ENCODE data around the gene ANXA3. TPM values are rescaled to one million over a fixed set of nuclear protein-coding genes. Genes with fewer than 3 reads are reported as not detected.

The ANXA3 gene
- polyA plus RNA-seq, 1 of the 3 experiments (the other 2 are of a cell fraction): 13.8 TPM

DNA sequence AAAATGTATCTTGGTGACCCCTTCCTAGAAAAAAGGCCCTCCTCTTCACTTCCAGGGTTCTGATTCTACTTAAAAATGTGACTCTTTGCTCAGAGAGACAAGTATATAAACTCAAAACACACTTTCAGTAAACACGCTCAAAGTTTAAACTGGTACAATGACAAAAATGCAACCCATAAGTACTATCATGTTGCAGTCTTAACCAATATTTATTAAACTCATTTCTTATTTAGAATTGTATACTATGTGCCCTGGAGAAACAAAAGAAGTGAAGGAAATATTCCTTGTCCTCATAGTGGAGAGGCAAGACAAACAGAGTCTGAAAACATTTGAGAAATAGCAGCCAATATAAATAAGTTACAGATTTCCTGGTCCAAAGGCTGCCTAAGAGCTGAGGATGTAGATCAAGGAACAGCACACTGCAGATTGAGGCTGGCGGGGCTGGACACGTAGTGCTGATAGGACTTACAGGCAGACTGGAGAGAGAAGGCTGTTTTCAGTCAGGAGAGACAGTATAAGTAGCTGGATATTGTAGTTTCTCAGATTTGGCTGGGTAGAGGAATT, 39.1 kb upstream of the ANXA3 start:
- no peak for DNase-seq
- H3K79me2 ChIP-seq (ENCODE audit: insufficient read depth): no peaks in the 10 kb centered on the region
- H4K20me1 ChIP-seq (ENCODE audit: insufficient read depth): no peaks in the 10 kb centered on the region
- no peak overlapping the region for H3K9ac ChIP-seq
- no peak overlapping the region for H3K4me2 ChIP-seq
- no peak overlapping the region for H3K4me3 ChIP-seq (ENCODE audit: low read depth in 2 of 2, low read length in 1 of 2)
- ChIA-PET CTCF (interaction anchor here (0.8 to 6.4 kb wide), 3 partner anchors 453 to 552 kb away, joined by 3 to 77 read pairs (median 3); no protein-coding TSS in a partner anchor), POLR2A (no interaction called here)
- H3K9me2 ChIP-seq: no peaks in the 10 kb centered on the region
- H3K4me1 ChIP-seq (ENCODE audit: control insufficient read depth in 1 of 2, insufficient read depth in 2 of 2, low read depth in 1 of 2, low read length in 1 of 2): no peaks in the 10 kb centered on the region; a peak in 2 of 4 replicates
- H3K27ac ChIP-seq (ENCODE audit: low read depth in 2 of 2, low read length in 1 of 2): no peak overlapping the region
- H3K36me3 ChIP-seq (replicated peaks in 1 of 2; ENCODE audit: control insufficient read depth in 1 of 2, insufficient read depth in 2 of 2, low read length in 1 of 2): peaks cover 19 to 30% of the 10 kb centered on the region in 2 experiments
- H3K9me3 ChIP-seq: no peaks in the 10 kb centered on the region
- TF ChIP-seq FOXJ3 (CRISPR knock-in tag; IDR thresholded peaks at IDR 0.05) (no peak), RAD21 (IDR thresholded peaks at IDR 0.05; ENCODE audit: low read length) (no peak), TEAD4 (IDR thresholded peaks at IDR 0.05; ENCODE audit: borderline replicate concordance, insufficient read depth) (no peak), TCF12 (IDR thresholded peaks at IDR 0.05) (no peak), RFX5 (IDR thresholded peaks at IDR 0.05; ENCODE audit: low read length) (no peak), NFIC (IDR thresholded peaks at IDR 0.05; ENCODE audit: borderline replicate concordance) (no peak), EP300 (IDR thresholded peaks at IDR 0.05; ENCODE audit: borderline replicate concordance in 1 of 2, low read depth in 1 of 2, low read length in 1 of 2) (no peak), MXI1 (IDR thresholded peaks at IDR 0.05; ENCODE audit: low read depth, low read length) (no peak), EZH2phosphoT487 (IDR thresholded peaks at IDR 0.05; ENCODE audit: borderline replicate concordance, low read depth) (no peak)
- TF ChIP-seq, protein P1, sequence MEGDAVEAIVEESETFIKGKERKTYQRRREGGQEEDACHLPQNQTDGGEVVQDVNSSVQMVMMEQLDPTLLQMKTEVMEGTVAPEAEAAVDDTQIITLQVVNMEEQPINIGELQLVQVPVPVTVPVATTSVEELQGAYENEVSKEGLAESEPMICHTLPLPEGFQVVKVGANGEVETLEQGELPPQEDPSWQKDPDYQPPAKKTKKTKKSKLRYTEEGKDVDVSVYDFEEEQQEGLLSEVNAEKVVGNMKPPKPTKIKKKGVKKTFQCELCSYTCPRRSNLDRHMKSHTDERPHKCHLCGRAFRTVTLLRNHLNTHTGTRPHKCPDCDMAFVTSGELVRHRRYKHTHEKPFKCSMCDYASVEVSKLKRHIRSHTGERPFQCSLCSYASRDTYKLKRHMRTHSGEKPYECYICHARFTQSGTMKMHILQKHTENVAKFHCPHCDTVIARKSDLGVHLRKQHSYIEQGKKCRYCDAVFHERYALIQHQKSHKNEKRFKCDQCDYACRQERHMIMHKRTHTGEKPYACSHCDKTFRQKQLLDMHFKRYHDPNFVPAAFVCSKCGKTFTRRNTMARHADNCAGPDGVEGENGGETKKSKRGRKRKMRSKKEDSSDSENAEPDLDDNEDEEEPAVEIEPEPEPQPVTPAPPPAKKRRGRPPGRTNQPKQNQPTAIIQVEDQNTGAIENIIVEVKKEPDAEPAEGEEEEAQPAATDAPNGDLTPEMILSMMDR (IDR thresholded peaks at IDR 0.05): no peak
- TF ChIP-seq, protein P2, sequence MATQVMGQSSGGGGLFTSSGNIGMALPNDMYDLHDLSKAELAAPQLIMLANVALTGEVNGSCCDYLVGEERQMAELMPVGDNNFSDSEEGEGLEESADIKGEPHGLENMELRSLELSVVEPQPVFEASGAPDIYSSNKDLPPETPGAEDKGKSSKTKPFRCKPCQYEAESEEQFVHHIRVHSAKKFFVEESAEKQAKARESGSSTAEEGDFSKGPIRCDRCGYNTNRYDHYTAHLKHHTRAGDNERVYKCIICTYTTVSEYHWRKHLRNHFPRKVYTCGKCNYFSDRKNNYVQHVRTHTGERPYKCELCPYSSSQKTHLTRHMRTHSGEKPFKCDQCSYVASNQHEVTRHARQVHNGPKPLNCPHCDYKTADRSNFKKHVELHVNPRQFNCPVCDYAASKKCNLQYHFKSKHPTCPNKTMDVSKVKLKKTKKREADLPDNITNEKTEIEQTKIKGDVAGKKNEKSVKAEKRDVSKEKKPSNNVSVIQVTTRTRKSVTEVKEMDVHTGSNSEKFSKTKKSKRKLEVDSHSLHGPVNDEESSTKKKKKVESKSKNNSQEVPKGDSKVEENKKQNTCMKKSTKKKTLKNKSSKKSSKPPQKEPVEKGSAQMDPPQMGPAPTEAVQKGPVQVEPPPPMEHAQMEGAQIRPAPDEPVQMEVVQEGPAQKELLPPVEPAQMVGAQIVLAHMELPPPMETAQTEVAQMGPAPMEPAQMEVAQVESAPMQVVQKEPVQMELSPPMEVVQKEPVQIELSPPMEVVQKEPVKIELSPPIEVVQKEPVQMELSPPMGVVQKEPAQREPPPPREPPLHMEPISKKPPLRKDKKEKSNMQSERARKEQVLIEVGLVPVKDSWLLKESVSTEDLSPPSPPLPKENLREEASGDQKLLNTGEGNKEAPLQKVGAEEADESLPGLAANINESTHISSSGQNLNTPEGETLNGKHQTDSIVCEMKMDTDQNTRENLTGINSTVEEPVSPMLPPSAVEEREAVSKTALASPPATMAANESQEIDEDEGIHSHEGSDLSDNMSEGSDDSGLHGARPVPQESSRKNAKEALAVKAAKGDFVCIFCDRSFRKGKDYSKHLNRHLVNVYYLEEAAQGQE (IDR thresholded peaks at IDR 0.05; ENCODE audit: low read depth, low read length): no peak
- TF ChIP-seq, protein P3, sequence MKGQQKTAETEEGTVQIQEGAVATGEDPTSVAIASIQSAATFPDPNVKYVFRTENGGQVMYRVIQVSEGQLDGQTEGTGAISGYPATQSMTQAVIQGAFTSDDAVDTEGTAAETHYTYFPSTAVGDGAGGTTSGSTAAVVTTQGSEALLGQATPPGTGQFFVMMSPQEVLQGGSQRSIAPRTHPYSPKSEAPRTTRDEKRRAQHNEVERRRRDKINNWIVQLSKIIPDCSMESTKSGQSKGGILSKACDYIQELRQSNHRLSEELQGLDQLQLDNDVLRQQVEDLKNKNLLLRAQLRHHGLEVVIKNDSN (IDR thresholded peaks at IDR 0.05; ENCODE audit: borderline replicate concordance, low read depth): no peak
- no peaks in the 10 kb centered on the region for H3K27me3 ChIP-seq (ENCODE audit: insufficient read depth)
- no peak overlapping the region for H2AFZ ChIP-seq (ENCODE audit: low read depth)
- peaks cover 10% of the 10 kb centered on the region for H3F3A ChIP-seq (replicated peaks; ENCODE audit: insufficient read depth)
- 92% methylated on average over 3 of the region's 3 CpGs for WGBS (ENCODE audit: low lambda C conversion rate)
